ENCODE results near the gene ACP2. TPM values are rescaled to one million over a fixed set of nuclear protein-coding genes. Genes with fewer than 3 reads are reported as not detected.
A peak's percentile ranks its signal among the peaks of the same experiment; 100 is the strongest.

ACP2 gene, protein sequence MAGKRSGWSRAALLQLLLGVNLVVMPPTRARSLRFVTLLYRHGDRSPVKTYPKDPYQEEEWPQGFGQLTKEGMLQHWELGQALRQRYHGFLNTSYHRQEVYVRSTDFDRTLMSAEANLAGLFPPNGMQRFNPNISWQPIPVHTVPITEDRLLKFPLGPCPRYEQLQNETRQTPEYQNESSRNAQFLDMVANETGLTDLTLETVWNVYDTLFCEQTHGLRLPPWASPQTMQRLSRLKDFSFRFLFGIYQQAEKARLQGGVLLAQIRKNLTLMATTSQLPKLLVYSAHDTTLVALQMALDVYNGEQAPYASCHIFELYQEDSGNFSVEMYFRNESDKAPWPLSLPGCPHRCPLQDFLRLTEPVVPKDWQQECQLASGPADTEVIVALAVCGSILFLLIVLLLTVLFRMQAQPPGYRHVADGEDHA
- 100 to 1,000 TPM in 1 of 2 donors, 10 to 100 TPM in 1; 94.6 to 104 TPM for total RNA-seq

DNA sequence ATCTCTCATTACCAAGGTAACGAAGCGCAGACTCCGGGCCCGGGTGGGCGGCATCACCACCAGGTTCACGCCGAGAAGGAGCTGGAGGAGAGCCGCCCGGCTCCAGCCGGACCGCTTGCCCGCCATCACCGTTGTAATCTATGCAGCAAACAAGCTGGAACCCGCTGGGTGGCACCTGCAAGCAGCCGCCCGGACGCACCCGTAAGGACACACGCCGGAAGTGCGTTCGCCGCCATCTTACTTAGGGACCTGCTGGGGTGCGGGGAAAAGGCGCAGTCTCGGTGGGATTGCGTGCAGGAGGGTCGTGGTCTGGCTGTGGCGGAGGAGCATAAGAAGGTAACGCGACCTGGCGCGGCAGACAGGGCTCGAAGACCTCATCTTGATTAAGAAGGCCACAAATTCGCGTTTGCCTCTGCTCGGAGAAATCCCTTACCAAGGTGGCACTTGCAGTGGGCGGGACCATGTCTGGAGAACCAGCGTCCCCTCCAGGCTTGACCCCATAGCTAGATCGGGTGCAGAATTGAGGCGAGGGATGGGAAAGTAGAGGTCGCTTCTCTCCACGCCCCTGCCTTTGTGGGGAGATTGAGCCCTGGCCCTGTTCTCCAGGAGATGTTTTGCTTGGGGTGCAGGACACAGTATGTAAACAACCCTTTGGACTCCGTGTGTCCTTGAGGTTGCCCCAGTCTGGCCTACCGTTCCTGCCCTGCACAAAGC, at the start of gene ACP2:
ACP2 (minus strand) TSS at position 151 of the 714 bp plus-strand sequence; CDS start at position 126, 25 bp downstream.
- H3K27me3 ChIP-seq (replicated peaks; ENCODE audit: insufficient read depth), result no peaks in the 10 kb centered on the region
- H3K9me3 ChIP-seq, result no peaks in the 10 kb centered on the region
- H3K4me1 ChIP-seq (replicated peaks), result peaks cover 5% of the 10 kb centered on the region
- peak; percentile 90 for DNase-seq (ENCODE audit: low spot score)
- WGBS, result 0% methylated on average over 45 of the region's 45 CpGs
- peaks cover 0 to 11% of the 10 kb centered on the region in 2 donors for H3K36me3 ChIP-seq
- peak within 1 kb of the TSS; percentile 78 to 82 for H3K27ac ChIP-seq
- TF ChIP-seq, protein P1, sequence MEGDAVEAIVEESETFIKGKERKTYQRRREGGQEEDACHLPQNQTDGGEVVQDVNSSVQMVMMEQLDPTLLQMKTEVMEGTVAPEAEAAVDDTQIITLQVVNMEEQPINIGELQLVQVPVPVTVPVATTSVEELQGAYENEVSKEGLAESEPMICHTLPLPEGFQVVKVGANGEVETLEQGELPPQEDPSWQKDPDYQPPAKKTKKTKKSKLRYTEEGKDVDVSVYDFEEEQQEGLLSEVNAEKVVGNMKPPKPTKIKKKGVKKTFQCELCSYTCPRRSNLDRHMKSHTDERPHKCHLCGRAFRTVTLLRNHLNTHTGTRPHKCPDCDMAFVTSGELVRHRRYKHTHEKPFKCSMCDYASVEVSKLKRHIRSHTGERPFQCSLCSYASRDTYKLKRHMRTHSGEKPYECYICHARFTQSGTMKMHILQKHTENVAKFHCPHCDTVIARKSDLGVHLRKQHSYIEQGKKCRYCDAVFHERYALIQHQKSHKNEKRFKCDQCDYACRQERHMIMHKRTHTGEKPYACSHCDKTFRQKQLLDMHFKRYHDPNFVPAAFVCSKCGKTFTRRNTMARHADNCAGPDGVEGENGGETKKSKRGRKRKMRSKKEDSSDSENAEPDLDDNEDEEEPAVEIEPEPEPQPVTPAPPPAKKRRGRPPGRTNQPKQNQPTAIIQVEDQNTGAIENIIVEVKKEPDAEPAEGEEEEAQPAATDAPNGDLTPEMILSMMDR (IDR thresholded peaks at IDR 0.05), result peak in 2 of 4 experiments; percentile 34 to 41
- TF ChIP-seq POLR2A (IDR thresholded peaks at IDR 0.05), result peak; percentile 53
- peak; percentile 91 for TF ChIP-seq POLR2AphosphoS5 (IDR thresholded peaks at IDR 0.05)
- peak within 1 kb of the TSS; percentile 68 to 72 for H3K4me3 ChIP-seq
- intact Hi-C loops (cut with DNase I), result loop anchor here (2.0 kb wide), 1 partner anchor 34 kb away; the partner anchor contains the start of gene DDB2

DNA sequence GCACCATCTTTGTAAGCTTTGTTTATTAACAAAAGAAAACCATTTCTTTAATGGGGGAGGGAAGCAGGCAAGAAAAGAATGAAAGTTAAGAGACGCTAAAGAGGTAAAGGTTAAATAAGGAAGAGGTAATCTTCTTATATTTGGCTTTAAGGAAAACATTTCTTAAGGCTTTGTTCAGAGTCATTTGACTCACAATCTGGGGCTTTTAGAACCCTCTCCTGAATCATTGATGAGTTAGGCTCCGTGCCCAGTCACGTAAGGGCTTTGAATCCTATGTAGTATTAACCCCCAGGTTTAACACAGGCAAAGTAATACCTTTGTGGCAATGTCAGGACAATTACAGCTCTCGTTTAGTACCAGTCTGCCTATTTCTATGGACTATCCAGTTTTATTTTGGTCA, 47.4 kb upstream of the ACP2 start:
- Histone ChIP-seq H3K4me3 (no peak overlapping the region), H3K27me3 (replicated peaks; ENCODE audit: insufficient read depth) (no peaks in the 10 kb centered on the region), H3K27ac (no peak overlapping the region), H3K36me3 (peaks cover 2 to 32% of the 10 kb centered on the region in 2 donors), H3K4me1 (replicated peaks) (no peaks in the 10 kb centered on the region), H3K9me3 (no peaks in the 10 kb centered on the region)
- no peak for TF ChIP-seq POLR2A (IDR thresholded peaks at IDR 0.05)
- TF ChIP-seq, protein P1 (IDR thresholded peaks at IDR 0.05), result no peak
- TF ChIP-seq POLR2AphosphoS5 (IDR thresholded peaks at IDR 0.05), result no peak
- DNase-seq (ENCODE audit: low spot score), result no peak
- intact Hi-C loops (cut with DNase I), result no loop called here
- 83% methylated on average over 4 of the region's 4 CpGs for WGBS

DNA sequence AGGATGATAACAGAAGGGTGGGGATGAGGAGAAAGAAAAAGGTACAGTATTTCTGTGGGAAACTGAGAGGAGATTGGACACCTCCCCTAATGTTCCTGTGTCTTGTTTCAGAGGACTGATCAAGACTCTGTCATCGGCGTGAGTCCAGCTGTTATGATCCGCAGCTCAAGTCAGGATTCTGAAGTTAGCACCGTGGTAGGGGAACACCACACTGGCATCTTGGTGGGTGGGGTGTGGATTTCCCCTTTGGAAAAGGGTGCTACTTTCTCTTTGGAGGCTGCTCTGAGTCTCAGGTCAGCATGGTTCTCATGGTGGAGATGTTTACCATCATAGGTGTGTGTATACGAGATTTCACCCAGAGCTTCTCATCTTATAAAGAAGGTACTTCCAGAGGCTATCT, 46.8 kb upstream of the ACP2 start:
- Histone ChIP-seq H3K4me3 (no peak overlapping the region), H3K9me3 (no peaks in the 10 kb centered on the region), H3K4me1 (replicated peaks) (no peaks in the 10 kb centered on the region), H3K27ac (no peak overlapping the region), H3K36me3 (peaks cover 5 to 38% of the 10 kb centered on the region in 2 donors), H3K27me3 (replicated peaks; ENCODE audit: insufficient read depth) (no peaks in the 10 kb centered on the region)
- intact Hi-C loops (cut with DNase I), result no loop called here
- WGBS, result 98% methylated on average over 5 of the region's 5 CpGs
- no peak for DNase-seq (ENCODE audit: low spot score)
- no peak for TF ChIP-seq POLR2A (IDR thresholded peaks at IDR 0.05)
- TF ChIP-seq, protein P1 (IDR thresholded peaks at IDR 0.05), result no peak

DNA sequence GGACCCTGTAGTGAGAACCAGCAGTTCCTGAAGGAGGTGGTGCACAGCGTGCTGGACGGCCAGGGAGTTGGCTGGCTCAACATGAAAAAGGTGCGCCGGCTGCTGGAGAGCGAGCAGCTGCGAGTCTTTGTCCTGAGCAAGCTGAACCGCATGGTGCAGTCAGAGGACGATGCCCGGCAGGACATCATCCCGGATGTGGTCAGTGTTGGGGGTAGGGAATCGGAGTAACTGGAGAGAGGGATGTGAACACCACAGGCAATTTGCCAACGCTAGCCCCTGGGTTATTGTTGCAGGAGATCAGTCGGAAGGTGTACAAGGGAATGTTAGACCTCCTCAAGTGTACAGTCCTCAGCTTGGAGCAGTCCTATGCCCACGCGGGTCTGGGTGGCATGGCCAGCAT, 41.2 kb upstream of the ACP2 start:
- peaks cover 34 to 44% of the 10 kb centered on the region in 2 donors for H3K36me3 ChIP-seq
- no peaks in the 10 kb centered on the region for H3K27me3 ChIP-seq (replicated peaks; ENCODE audit: insufficient read depth)
- no peak overlapping the region for H3K4me3 ChIP-seq
- 96% methylated on average over 15 of the region's 15 CpGs for WGBS
- no peak overlapping the region for H3K27ac ChIP-seq
- H3K9me3 ChIP-seq, result no peaks in the 10 kb centered on the region
- TF ChIP-seq POLR2A (IDR thresholded peaks at IDR 0.05) (no peak), POLR2AphosphoS5 (IDR thresholded peaks at IDR 0.05) (no peak)
- TF ChIP-seq, protein P1 (IDR thresholded peaks at IDR 0.05), result no peak
- intact Hi-C loops (cut with DNase I), result no loop called here
- no peak for DNase-seq (ENCODE audit: low spot score)
- no peaks in the 10 kb centered on the region for H3K4me1 ChIP-seq (replicated peaks)
